HEK293 (cell line): Measurements from ENCODE around the gene BTAF1.

ENCODE experiments used
- CTCF ChIA-PET: fragments of 350-600 bp; formaldehyde crosslinking; extraction: SDS; loops from one replicate; lab custom pipeline; 2021; ENCODE audit warnings: antibody characterized with exemption; lab: Yijun Ruan, JAX
- POLR2A ChIA-PET: fragments of 300-600 bp; formaldehyde crosslinking; extraction: SDS; loops from one replicate; lab custom pipeline; 2020; ENCODE audit warnings: antibody characterized with exemption, inconsistent platforms; lab: Yijun Ruan, JAX
- H3K27ac ChIP-seq: fragments of 200-500 bp; sonication (Bioruptor generic); 2 replicates; pipeline ENCODE4 v1.5.1; 2014; ENCODE audit warnings: low read depth, low read length, control low read depth, inconsistent platforms; ENCODE audit errors: extremely low read depth
- H3K36me3 ChIP-seq, 2 experiments: fragments of 200-500 bp in 1 of 2; sonication (Bioruptor generic) in 1 of 2; 1 replicate in 1 of 2; 2 replicates in 1 of 2; pipeline ENCODE4 v1.5.1; 2014 to 2017; ENCODE audit warnings: inconsistent platforms in 2 of 2, low read length in 2 of 2; ENCODE audit not compliant: control insufficient read depth in 2 of 2, insufficient read depth in 1 of 2
- H3K4me1 ChIP-seq: fragments of 200-500 bp; sonication (Bioruptor generic); 2 replicates; pipeline ENCODE4 v1.5.1; 2014; ENCODE audit warnings: mild to moderate bottlenecking, low read length, inconsistent platforms; ENCODE audit not compliant: control insufficient read depth, insufficient read depth
- H3K4me3 ChIP-seq: 2 replicates; pipeline ENCODE4 v1.5.1; 2011; ENCODE audit warnings: low read depth, mild to moderate bottlenecking, control low read depth, low read length, moderate library complexity
- H3K9me3 ChIP-seq: fragments of 200-500 bp; sonication (Bioruptor generic); 2 replicates; pipeline ENCODE4 v1.5.1; 2014; ENCODE audit warnings: low read depth, low read length, inconsistent platforms; ENCODE audit not compliant: control insufficient read depth, insufficient read depth
- GLI2 ChIP-seq: fragments of 450-650 bp; formaldehyde crosslinking; IDR thresholded peaks from 2 replicates; pipeline ENCODE4; 2017; ENCODE audit warnings: missing biosample characterization, missing genetic modification characterization, low read depth, borderline replicate concordance
- GLIS1 ChIP-seq: fragments of 450-650 bp; formaldehyde crosslinking; IDR thresholded peaks from 2 replicates; pipeline ENCODE4 v1.5.1; 2016; ENCODE audit warnings: missing biosample characterization, missing genetic modification characterization
- ZNF10 ChIP-seq: fragments of 450-650 bp; formaldehyde crosslinking; IDR thresholded peaks from 2 replicates; pipeline ENCODE4 v1.5.1; 2017; ENCODE audit warnings: missing biosample characterization, missing genetic modification characterization
- ZNF157 ChIP-seq: fragments of 450-650 bp; formaldehyde crosslinking; IDR thresholded peaks from 2 replicates; pipeline ENCODE4 v1.5.1; 2016; ENCODE audit warnings: missing biosample characterization, missing genetic modification characterization
- ZNF175 ChIP-seq: fragments of 450-650 bp; formaldehyde crosslinking; IDR thresholded peaks from 2 replicates; pipeline ENCODE4 v1.5.1; 2016; ENCODE audit warnings: missing biosample characterization, missing genetic modification characterization
- ZNF214 ChIP-seq: fragments of 450-650 bp; formaldehyde crosslinking; IDR thresholded peaks from 2 replicates; pipeline ENCODE4 v1.5.1; 2017; ENCODE audit warnings: missing biosample characterization, mild to moderate bottlenecking, missing genetic modification characterization, borderline replicate concordance
- ZNF302 ChIP-seq: fragments of 450-650 bp; formaldehyde crosslinking; IDR thresholded peaks from 2 replicates; pipeline ENCODE4 v1.5.1; 2016; ENCODE audit warnings: missing biosample characterization, missing genetic modification characterization, low read depth
- ZNF324 ChIP-seq: fragments of 450-650 bp; formaldehyde crosslinking; IDR thresholded peaks from 2 replicates; pipeline ENCODE4 v1.5.1; 2016; ENCODE audit warnings: missing biosample characterization, missing genetic modification characterization
- ZNF366 ChIP-seq: fragments of 450-650 bp; formaldehyde crosslinking; conservative IDR thresholded peaks from 2 replicates; pipeline ENCODE4 v1.5.1; 2016; ENCODE audit warnings: missing biosample characterization, missing genetic modification characterization
- ZNF416 ChIP-seq: fragments of 450-650 bp; formaldehyde crosslinking; IDR thresholded peaks from 2 replicates; pipeline ENCODE4 v1.5.1; 2016; ENCODE audit warnings: missing biosample characterization, missing genetic modification characterization
- ZNF423 ChIP-seq: fragments of 450-650 bp; formaldehyde crosslinking; IDR thresholded peaks from 2 replicates; pipeline ENCODE4 v1.5.1; 2016; ENCODE audit warnings: missing biosample characterization, missing genetic modification characterization
- ZNF521 ChIP-seq: fragments of 450-650 bp; formaldehyde crosslinking; IDR thresholded peaks from 2 replicates; pipeline ENCODE4 v1.5.1; 2017; ENCODE audit warnings: missing biosample characterization, mild to moderate bottlenecking, missing genetic modification characterization
- ZNF530 ChIP-seq: fragments of 450-650 bp; formaldehyde crosslinking; IDR thresholded peaks from 2 replicates; pipeline ENCODE4 v1.5.1; 2016; ENCODE audit warnings: low read depth, missing biosample characterization, missing genetic modification characterization
- ZNF548 ChIP-seq: fragments of 450-650 bp; formaldehyde crosslinking; IDR thresholded peaks from 2 replicates; pipeline ENCODE4 v1.5.1; 2016; ENCODE audit warnings: missing biosample characterization, missing genetic modification characterization
- ZNF610 ChIP-seq: fragments of 450-650 bp; formaldehyde crosslinking; IDR thresholded peaks from 2 replicates; pipeline ENCODE4 v1.5.1; 2016; ENCODE audit warnings: missing biosample characterization, missing genetic modification characterization, borderline replicate concordance
- ZNF670 ChIP-seq: fragments of 450-650 bp; formaldehyde crosslinking; IDR thresholded peaks from 2 replicates; pipeline ENCODE4 v1.5.1; 2016; ENCODE audit warnings: missing biosample characterization, missing genetic modification characterization, low read depth
- ZNF768 ChIP-seq: fragments of 450-650 bp; formaldehyde crosslinking; IDR thresholded peaks from 2 replicates; pipeline ENCODE4 v1.5.1; 2018; ENCODE audit warnings: missing biosample characterization, mild to moderate bottlenecking, missing genetic modification characterization
- ZNF776 ChIP-seq: fragments of 450-650 bp; formaldehyde crosslinking; IDR thresholded peaks from 2 replicates; pipeline ENCODE4 v1.5.0; 2017; ENCODE audit warnings: missing biosample characterization, missing genetic modification characterization, borderline replicate concordance
- ZNF792 ChIP-seq: fragments of 450-650 bp; formaldehyde crosslinking; IDR thresholded peaks from 2 replicates; pipeline ENCODE4 v1.5.1; 2016; ENCODE audit warnings: missing biosample characterization, missing genetic modification characterization
- ZNF830 ChIP-seq: fragments of 450-650 bp; IDR thresholded peaks from 2 replicates; pipeline ENCODE4 v1.5.0; 2018; ENCODE audit warnings: missing biosample characterization, missing genetic modification characterization, low read depth, mild to moderate bottlenecking, moderate library complexity
- TF ChIP-seq, protein P1 (sequence below): fragments of 450-650 bp; formaldehyde crosslinking; IDR thresholded peaks from 2 replicates; pipeline ENCODE4 v1.5.1; 2017; ENCODE audit warnings: missing biosample characterization, missing genetic modification characterization
- TF ChIP-seq, protein P2 (sequence below): fragments of 450-650 bp; formaldehyde crosslinking; IDR thresholded peaks from 2 replicates; pipeline ENCODE4 v1.5.1; 2016; ENCODE audit warnings: missing biosample characterization, missing genetic modification characterization
- TF ChIP-seq, protein P3 (sequence below): fragments of 450-650 bp; IDR thresholded peaks from 2 replicates; pipeline ENCODE4 v1.5.1; 2018; ENCODE audit warnings: missing biosample characterization, missing genetic modification characterization
- TF ChIP-seq, protein P4 (sequence below): fragments of 450-650 bp; IDR thresholded peaks from 2 replicates; pipeline ENCODE4 v1.5.1; 2018; ENCODE audit warnings: missing biosample characterization, mild to moderate bottlenecking, missing genetic modification characterization
- TF ChIP-seq, protein P5 (sequence below): fragments of 450-650 bp; formaldehyde crosslinking; IDR thresholded peaks from 2 replicates; pipeline ENCODE4 v1.5.1; 2016; ENCODE audit warnings: missing biosample characterization, missing genetic modification characterization
- TF ChIP-seq, protein P6 (sequence below): fragments of 450-650 bp; formaldehyde crosslinking; IDR thresholded peaks from 2 replicates; pipeline ENCODE4 v1.5.1; 2016; ENCODE audit warnings: missing biosample characterization, missing genetic modification characterization

BTAF1 gene

DNA sequence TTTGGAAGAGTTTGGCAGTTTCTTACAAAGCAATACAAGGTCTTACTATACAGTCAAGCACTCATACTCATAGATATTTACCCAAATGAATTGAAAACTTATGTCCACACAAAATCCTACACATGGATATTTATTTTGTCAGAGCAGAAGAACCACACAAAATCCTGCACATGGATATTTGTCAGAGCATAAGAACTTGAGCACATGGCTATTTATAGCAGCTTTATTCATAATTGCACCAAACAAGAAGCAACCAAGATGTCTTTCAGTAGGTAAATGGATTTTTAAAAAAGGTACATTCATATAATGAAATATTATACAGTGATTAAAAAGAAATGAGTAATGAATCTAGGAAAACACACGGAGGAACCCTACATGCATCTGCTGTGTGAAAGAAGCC lies 115.4 kb downstream of the BTAF1 start:
- TF ChIP-seq ZNF670 (no peak), ZNF157 (no peak), ZNF366 (no peak), GLIS1 (no peak), ZNF423 (tag by site-specific recombination) (no peak), ZNF530 (tag by site-specific recombination) (no peak), ZNF416 (no peak), ZNF768 (tag by site-specific recombination) (no peak), GLI2 (tag by site-specific recombination) (no peak), ZNF302 (tag by site-specific recombination) (no peak), ZNF610 (tag by site-specific recombination) (no peak), ZNF10 (tag by site-specific recombination) (no peak)
- TF ChIP-seq, protein P1, sequence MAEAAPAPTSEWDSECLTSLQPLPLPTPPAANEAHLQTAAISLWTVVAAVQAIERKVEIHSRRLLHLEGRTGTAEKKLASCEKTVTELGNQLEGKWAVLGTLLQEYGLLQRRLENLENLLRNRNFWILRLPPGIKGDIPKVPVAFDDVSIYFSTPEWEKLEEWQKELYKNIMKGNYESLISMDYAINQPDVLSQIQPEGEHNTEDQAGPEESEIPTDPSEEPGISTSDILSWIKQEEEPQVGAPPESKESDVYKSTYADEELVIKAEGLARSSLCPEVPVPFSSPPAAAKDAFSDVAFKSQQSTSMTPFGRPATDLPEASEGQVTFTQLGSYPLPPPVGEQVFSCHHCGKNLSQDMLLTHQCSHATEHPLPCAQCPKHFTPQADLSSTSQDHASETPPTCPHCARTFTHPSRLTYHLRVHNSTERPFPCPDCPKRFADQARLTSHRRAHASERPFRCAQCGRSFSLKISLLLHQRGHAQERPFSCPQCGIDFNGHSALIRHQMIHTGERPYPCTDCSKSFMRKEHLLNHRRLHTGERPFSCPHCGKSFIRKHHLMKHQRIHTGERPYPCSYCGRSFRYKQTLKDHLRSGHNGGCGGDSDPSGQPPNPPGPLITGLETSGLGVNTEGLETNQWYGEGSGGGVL (tag by site-specific recombination): no peak
- TF ChIP-seq, protein P2, sequence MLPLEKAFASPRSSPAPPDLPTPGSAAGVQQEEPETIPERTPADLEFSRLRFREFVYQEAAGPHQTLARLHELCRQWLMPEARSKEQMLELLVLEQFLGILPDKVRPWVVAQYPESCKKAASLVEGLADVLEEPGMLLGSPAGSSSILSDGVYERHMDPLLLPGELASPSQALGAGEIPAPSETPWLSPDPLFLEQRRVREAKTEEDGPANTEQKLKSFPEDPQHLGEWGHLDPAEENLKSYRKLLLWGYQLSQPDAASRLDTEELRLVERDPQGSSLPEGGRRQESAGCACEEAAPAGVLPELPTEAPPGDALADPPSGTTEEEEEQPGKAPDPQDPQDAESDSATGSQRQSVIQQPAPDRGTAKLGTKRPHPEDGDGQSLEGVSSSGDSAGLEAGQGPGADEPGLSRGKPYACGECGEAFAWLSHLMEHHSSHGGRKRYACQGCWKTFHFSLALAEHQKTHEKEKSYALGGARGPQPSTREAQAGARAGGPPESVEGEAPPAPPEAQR (tag by site-specific recombination): no peak
- TF ChIP-seq, protein P3, sequence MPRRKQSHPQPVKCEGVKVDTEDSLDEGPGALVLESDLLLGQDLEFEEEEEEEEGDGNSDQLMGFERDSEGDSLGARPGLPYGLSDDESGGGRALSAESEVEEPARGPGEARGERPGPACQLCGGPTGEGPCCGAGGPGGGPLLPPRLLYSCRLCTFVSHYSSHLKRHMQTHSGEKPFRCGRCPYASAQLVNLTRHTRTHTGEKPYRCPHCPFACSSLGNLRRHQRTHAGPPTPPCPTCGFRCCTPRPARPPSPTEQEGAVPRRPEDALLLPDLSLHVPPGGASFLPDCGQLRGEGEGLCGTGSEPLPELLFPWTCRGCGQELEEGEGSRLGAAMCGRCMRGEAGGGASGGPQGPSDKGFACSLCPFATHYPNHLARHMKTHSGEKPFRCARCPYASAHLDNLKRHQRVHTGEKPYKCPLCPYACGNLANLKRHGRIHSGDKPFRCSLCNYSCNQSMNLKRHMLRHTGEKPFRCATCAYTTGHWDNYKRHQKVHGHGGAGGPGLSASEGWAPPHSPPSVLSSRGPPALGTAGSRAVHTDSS (tag by site-specific recombination): no peak
- TF ChIP-seq, protein P4, sequence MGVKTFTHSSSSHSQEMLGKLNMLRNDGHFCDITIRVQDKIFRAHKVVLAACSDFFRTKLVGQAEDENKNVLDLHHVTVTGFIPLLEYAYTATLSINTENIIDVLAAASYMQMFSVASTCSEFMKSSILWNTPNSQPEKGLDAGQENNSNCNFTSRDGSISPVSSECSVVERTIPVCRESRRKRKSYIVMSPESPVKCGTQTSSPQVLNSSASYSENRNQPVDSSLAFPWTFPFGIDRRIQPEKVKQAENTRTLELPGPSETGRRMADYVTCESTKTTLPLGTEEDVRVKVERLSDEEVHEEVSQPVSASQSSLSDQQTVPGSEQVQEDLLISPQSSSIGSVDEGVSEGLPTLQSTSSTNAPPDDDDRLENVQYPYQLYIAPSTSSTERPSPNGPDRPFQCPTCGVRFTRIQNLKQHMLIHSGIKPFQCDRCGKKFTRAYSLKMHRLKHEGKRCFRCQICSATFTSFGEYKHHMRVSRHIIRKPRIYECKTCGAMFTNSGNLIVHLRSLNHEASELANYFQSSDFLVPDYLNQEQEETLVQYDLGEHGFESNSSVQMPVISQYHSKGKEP (tag by site-specific recombination): no peak
- Histone ChIP-seq H3K36me3 (no peaks in the 10 kb centered on the region; a peak in 1 of 3 replicates), H3K27ac (no peak overlapping the region), H3K9me3 (no peaks in the 10 kb centered on the region), H3K4me3 (no peak overlapping the region), H3K4me1 (no peaks in the 10 kb centered on the region)
- ChIA-PET POLR2A (interaction anchor here (0.6 kb wide), 1 partner anchor 130 kb away, joined by 6 read pairs; no protein-coding TSS in a partner anchor), CTCF (no interaction called here)

DNA sequence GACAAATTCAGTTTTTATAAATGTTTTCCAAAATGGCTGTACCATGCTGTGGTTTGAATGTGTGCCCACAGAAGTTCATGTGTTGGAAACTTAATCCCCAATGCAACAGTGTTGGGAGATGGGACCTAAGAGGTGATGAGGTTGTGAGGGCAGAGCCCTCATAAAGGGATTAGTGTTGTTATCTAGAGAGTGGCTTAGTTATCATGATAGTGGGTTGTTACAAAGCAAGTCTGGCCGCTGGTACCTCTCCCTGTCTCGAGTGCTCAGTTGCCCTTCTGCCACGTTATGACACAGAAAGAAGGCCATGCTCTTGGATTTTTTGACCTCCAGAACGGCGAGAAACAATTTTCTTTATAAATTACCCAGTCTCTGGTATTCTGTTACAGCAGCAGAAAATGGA lies 119.0 kb downstream of the BTAF1 start:
- ChIA-PET CTCF (no interaction called here), POLR2A (no interaction called here)
- Histone ChIP-seq H3K36me3 (no peaks in the 10 kb centered on the region; a peak in 1 of 3 replicates), H3K4me1 (no peaks in the 10 kb centered on the region), H3K9me3 (no peaks in the 10 kb centered on the region), H3K27ac (no peak overlapping the region), H3K4me3 (no peak overlapping the region)
- TF ChIP-seq ZNF175 (tag by site-specific recombination) (no peak), ZNF776 (tag by site-specific recombination) (no peak), ZNF521 (tag by site-specific recombination) (no peak), ZNF792 (tag by site-specific recombination) (no peak), ZNF214 (tag by site-specific recombination) (no peak), ZNF830 (no peak), ZNF548 (tag by site-specific recombination) (no peak), ZNF324 (no peak)
- TF ChIP-seq, protein P5, sequence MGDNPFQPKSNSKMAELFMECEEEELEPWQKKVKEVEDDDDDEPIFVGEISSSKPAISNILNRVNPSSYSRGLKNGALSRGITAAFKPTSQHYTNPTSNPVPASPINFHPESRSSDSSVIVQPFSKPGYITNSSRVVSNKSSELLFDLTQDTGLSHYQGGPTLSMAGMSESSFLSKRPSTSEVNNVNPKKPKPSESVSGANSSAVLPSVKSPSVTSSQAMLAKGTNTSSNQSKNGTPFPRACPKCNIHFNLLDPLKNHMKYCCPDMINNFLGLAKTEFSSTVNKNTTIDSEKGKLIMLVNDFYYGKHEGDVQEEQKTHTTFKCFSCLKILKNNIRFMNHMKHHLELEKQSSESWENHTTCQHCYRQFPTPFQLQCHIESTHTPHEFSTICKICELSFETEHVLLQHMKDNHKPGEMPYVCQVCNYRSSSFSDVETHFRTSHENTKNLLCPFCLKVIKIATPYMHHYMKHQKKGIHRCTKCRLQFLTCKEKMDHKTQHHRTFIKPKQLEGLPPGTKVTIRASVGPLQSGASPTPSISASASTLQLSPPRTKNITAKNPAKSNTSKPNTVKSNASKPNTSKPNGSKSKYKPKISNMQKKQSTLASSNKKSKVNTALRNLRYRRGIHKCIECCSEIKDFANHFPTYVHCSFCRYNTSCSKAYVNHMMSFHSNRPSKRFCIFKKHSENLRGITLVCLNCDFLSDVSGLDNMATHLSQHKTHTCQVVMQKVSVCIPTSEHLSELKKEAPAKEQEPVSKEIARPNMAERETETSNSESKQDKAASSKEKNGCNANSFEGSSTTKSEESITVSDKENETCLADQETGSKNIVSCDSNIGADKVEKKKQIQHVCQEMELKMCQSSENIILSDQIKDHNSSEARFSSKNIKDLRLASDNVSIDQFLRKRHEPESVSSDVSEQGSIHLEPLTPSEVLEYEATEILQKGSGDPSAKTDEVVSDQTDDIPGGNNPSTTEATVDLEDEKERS (tag by site-specific recombination): no peak
- TF ChIP-seq, protein P6, sequence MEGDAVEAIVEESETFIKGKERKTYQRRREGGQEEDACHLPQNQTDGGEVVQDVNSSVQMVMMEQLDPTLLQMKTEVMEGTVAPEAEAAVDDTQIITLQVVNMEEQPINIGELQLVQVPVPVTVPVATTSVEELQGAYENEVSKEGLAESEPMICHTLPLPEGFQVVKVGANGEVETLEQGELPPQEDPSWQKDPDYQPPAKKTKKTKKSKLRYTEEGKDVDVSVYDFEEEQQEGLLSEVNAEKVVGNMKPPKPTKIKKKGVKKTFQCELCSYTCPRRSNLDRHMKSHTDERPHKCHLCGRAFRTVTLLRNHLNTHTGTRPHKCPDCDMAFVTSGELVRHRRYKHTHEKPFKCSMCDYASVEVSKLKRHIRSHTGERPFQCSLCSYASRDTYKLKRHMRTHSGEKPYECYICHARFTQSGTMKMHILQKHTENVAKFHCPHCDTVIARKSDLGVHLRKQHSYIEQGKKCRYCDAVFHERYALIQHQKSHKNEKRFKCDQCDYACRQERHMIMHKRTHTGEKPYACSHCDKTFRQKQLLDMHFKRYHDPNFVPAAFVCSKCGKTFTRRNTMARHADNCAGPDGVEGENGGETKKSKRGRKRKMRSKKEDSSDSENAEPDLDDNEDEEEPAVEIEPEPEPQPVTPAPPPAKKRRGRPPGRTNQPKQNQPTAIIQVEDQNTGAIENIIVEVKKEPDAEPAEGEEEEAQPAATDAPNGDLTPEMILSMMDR (tag by site-specific recombination): no peak
